ENCODE data around the gene LRMDA. TPM values are rescaled to one million over a fixed set of nuclear protein-coding genes. Genes with fewer than 3 reads are reported as not detected.

The LRMDA gene
- total and polyA plus RNA-seq, 2 of the 4 experiments (the other 2 are of a cell fraction) = 0.07 TPM; not detected in 1

DNA sequence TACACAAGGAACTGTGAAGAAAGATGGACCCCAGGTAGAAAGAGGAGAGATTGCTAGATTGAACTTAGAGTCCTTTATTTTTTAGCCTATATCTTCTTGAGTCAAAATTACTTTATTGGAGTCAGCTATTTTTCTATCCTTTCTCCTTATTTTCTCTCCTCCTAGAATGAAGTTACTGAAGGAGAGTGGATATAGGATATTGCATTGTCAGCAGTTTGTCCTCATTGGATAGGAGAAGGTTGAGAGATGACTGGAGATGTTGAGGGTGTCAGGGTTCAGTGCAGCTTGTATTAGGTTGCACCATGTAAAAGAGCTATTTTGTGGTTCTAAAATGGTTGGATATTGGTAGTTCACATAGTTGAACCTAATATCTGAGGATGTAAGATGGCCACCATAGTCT, 5.5 kb downstream of the LRMDA start:
- Histone ChIP-seq H3K18ac (ENCODE audit: low read depth, low read length) (no peak overlapping the region), H3K9ac (ENCODE audit: low read depth, low read length) (no peak overlapping the region), H4K91ac (ENCODE audit: insufficient read depth, low read depth, low read length) (no peak overlapping the region), H3K27me3 (ENCODE audit: control insufficient read depth, insufficient read depth, low read length) (peaks cover 30% of the 10 kb centered on the region), H3K56ac (ENCODE audit: extremely low read depth, insufficient read depth, low read length) (no peak overlapping the region), H2AK9ac (replicated peaks; ENCODE audit: low read depth, low read length, poor library complexity) (no peak overlapping the region), H3K4me2 (ENCODE audit: low read depth, low read length) (no peak overlapping the region), H4K8ac (ENCODE audit: low read depth in 2 of 2, low read length in 2 of 2) (no peak overlapping the region), H3K4ac (ENCODE audit: low read depth, low read length) (no peak overlapping the region), H3K4me3 (ENCODE audit: insufficient read depth, low read depth, low read length) (no peak overlapping the region), H2BK120ac (ENCODE audit: low read depth, low read length) (no peak overlapping the region), H2AK5ac (ENCODE audit: low read depth, low read length) (no peak overlapping the region), H2BK20ac (ENCODE audit: low read depth, low read length) (no peak overlapping the region), H3K9me1 (ENCODE audit: insufficient read depth, low read length) (no peaks in the 10 kb centered on the region), H4K5ac (ENCODE audit: low read depth, low read length) (no peak overlapping the region), H3K14ac (replicated peaks; ENCODE audit: low read depth, low read length) (no peak overlapping the region), H3K79me1 (ENCODE audit: low read depth in 1 of 2, low read length in 2 of 2) (no peaks in the 10 kb centered on the region), H3K36me3 (ENCODE audit: control insufficient read depth, insufficient read depth, low read length) (no peaks in the 10 kb centered on the region), H4K20me1 (ENCODE audit: insufficient read depth, low read length) (no peaks in the 10 kb centered on the region), H2BK15ac (ENCODE audit: low read depth, low read length) (no peak overlapping the region), H2BK5ac (ENCODE audit: low read depth, low read length, poor library complexity, severe bottlenecking) (no peak overlapping the region), H3K9me3 (ENCODE audit: control insufficient read depth, insufficient read depth, low read length) (no peaks in the 10 kb centered on the region; the same call in 1 of the 2 replicates), H2AFZ (replicated peaks; ENCODE audit: low read length, poor library complexity) (no peak overlapping the region), H3K27ac (ENCODE audit: insufficient read depth, low read length) (no peak overlapping the region), H3K23ac (ENCODE audit: low read depth, low read length) (no peak overlapping the region), H3K4me1 (ENCODE audit: control insufficient read depth, insufficient read depth, low read length) (no peaks in the 10 kb centered on the region)
- in situ Hi-C loops (cut with MboI; ENCODE audit: low sequenced_read_pairs) (no loop called here), dilution Hi-C loops (cut with HindIII; ENCODE audit: low sequenced_read_pairs, unreplicated experiment) (no loop called here), intact Hi-C loops (cut with micrococcal nuclease) (no loop called here)
- no TSS peak for BruUV-seq (replicated peaks)
- DNase-seq (no peak), ATAC-seq (ENCODE audit: low read depth) (no peak)
- POLR2A ChIA-PET (ENCODE audit: unreplicated experiment) = no interaction called here
- CTCF ChIA-PET = interaction anchor here (1.2 kb wide), 1 partner anchor 8 kb away, joined by 3 read pairs; no protein-coding TSS in a partner anchor
- TF ChIP-seq MAFK (IDR thresholded peaks at IDR 0.05; ENCODE audit: low read depth, low read length) = peak; percentile 98
- TF ChIP-seq CHD1 (IDR thresholded peaks at IDR 0.05; ENCODE audit: low read depth, low read length) = no peak

All from IMR-90 (cell line).